Right forelimb (tissue), 1 donor: ENCODE results near the gene C9orf85.
"Not testable (repeated sequence)": the region's sequence is repeated elsewhere in the genome, so short reads cannot be mapped to it uniquely, and the experiment has no call there.

Source experiments
- DNase-seq: peaks from one replicate; pipeline ENCODE4 v3.0.0-alpha.2; 2018

The C9orf85 gene

GRCh38 chr9:71911061-71911907 lies at the start of gene C9orf85, which contains the start of gene ABHD17B:
TSS of gene C9orf85 (plus strand) at chr9:71911639. CDS start at chr9:71911735, 96 bp downstream.
TSS of gene ABHD17B (minus strand) at chr9:71911193. CDS start at chr9:71875080, 36,113 bp downstream.
- DNase-seq = peak; percentile 97

GRCh38 chr9:71863631-71864030 lies 47.8 kb upstream of the C9orf85 start:
- no peak for DNase-seq

GRCh38 chr9:71875345-71875744 lies 36.1 kb upstream of the C9orf85 start:
- DNase-seq = no peak

- DNase-seq = no peak
These were observed 35.3 kb upstream of the C9orf85 start for GRCh38 chr9:71876106-71876505.

GRCh38 chr9:71876829-71877228 lies 34.6 kb upstream of the C9orf85 start:
- no peak for DNase-seq

- DNase-seq = no peak
These were observed 32.8 kb upstream of the C9orf85 start for GRCh38 chr9:71878327-71879274.

GRCh38 chr9:71879644-71880174 lies 31.7 kb upstream of the C9orf85 start:
- no peak for DNase-seq

GRCh38 chr9:71884005-71884404 lies 27.4 kb upstream of the C9orf85 start:
- no peak for DNase-seq

GRCh38 chr9:71885467-71885866 lies 26.0 kb upstream of the C9orf85 start:
- no peak for DNase-seq

- DNase-seq = no peak
These were observed 25.4 kb upstream of the C9orf85 start for GRCh38 chr9:71886015-71886414.

GRCh38 chr9:71886541-71886940 lies 24.9 kb upstream of the C9orf85 start:
- DNase-seq = no peak

- no peak for DNase-seq
These were observed 24.1 kb upstream of the C9orf85 start for GRCh38 chr9:71887362-71887761.

- no peak for DNase-seq
These were observed 21.3 kb upstream of the C9orf85 start for GRCh38 chr9:71890042-71890679.

- no peak for DNase-seq
These were observed 19.8 kb upstream of the C9orf85 start for GRCh38 chr9:71891557-71892189.

- no peak for DNase-seq
These were observed 16.3 kb upstream of the C9orf85 start for GRCh38 chr9:71895117-71895516.

GRCh38 chr9:71895955-71896354 lies 15.5 kb upstream of the C9orf85 start:
- DNase-seq = no peak

GRCh38 chr9:71896761-71897160 lies 14.7 kb upstream of the C9orf85 start:
- no peak for DNase-seq

GRCh38 chr9:71897577-71897976 lies 13.9 kb upstream of the C9orf85 start:
- no peak for DNase-seq

GRCh38 chr9:71898756-71899155 lies 12.7 kb upstream of the C9orf85 start:
- DNase-seq = not testable (repeated sequence)

- DNase-seq = no peak
These were observed 9.5 kb upstream of the C9orf85 start for GRCh38 chr9:71901695-71902597.

GRCh38 chr9:71904076-71904475 lies 7.4 kb upstream of the C9orf85 start:
- no peak for DNase-seq
